A549 (cell line): ENCODE results near the gene PMP22. TPM values are rescaled to one million over a fixed set of nuclear protein-coding genes. Genes with fewer than 3 reads are reported as not detected.
A peak's percentile ranks its signal among the peaks of the same experiment; 100 is the strongest.

Experiments used
- ATAC-seq, 2 experiments: fragments of 200-7000 bp in 1 of 2; fragments of >200 bp in 1 of 2; cut with Nextera tagmentation in 1 of 2; cut with Tn5 transposase in 1 of 2; 3 replicates each; pipeline versions ENCODE4 v1.8.0 to v1.9.1; 2018 to 2020; ENCODE audit warnings: mild to moderate bottlenecking in 1 of 2, moderate library complexity in 1 of 2
- CTCF ChIA-PET: fragments of 300-600 bp; sonication (Branson Sonifier 250); formaldehyde crosslinking; extraction: SDS; loops from one replicate; lab custom pipeline; 2021; ENCODE audit warnings: antibody characterized with exemption, inconsistent platforms; lab: Yijun Ruan, JAX
- POLR2A ChIA-PET: fragments of 350-600 bp; formaldehyde crosslinking; extraction: SDS; loops from one replicate; lab custom pipeline; 2021; ENCODE audit warnings: antibody characterized with exemption, inconsistent platforms; lab: Yijun Ruan, JAX
- DNase-seq, 2 experiments: peaks; one replicate each; pipeline versions ENCODE4 v3.0.0 to v3.0.0-alpha.2; 2011 to 2016; ENCODE audit warnings: low read depth in 1 of 2, low spot score in 1 of 2
- FAIRE-seq: peaks from 2 replicates; lab custom pipeline; 2011; peaks lifted over from hg19 to GRCh38; lab: Jason Lieb, UNC
- H3K27ac ChIP-seq, 2 experiments: fragments of >200 bp; sonication (Bioruptor Twin); formaldehyde crosslinking; 3 replicates each; pipeline ENCODE4 v1.5.1; 2016 to 2017
- H3K4me1 ChIP-seq: fragments of >200 bp; sonication (Bioruptor Twin); formaldehyde crosslinking; 3 replicates; pipeline ENCODE4 v1.6.1; 2016
- H3K4me2 ChIP-seq: fragments of >200 bp; sonication (Bioruptor Twin); formaldehyde crosslinking; 3 replicates; pipeline ENCODE4 v1.6.1; 2016
- H3K4me3 ChIP-seq: fragments of >200 bp; sonication (Bioruptor Twin); formaldehyde crosslinking; 3 replicates; pipeline ENCODE4 v1.5.1; 2016
- H3K9me3 ChIP-seq: fragments of >200 bp; sonication (Bioruptor Twin); formaldehyde crosslinking; 3 replicates; pipeline ENCODE4 v1.6.1; 2016
- CBX8 ChIP-seq: fragments of 200-600 bp; sonication (generic); IDR thresholded peaks from 2 replicates; pipeline ENCODE4 v1.6.1; 2016
- CEBPB ChIP-seq, 2 experiments: fragments of >200 bp in 1 of 2; sonication (Bioruptor Twin) in 1 of 2; formaldehyde crosslinking in 1 of 2; IDR thresholded peaks; 2 replicates each; pipeline ENCODE4 v1.6.1; 2012 to 2016
- CHD4 ChIP-seq: fragments of 200-600 bp; sonication (generic); IDR thresholded peaks from 2 replicates; pipeline ENCODE4 v1.6.1; 2016; ENCODE audit warnings: antibody characterized with exemption, mild to moderate bottlenecking, borderline replicate concordance
- EHF ChIP-seq: fragments of 250-450 bp; sonication (Bioruptor Pico); IDR thresholded peaks from 2 replicates; pipeline ENCODE4 v1.5.0; 2020; ENCODE audit warnings: mild to moderate bottlenecking
- ELK1 ChIP-seq: fragments of 150-350 bp; IDR thresholded peaks from 2 replicates; pipeline ENCODE4 v1.6.1; 2014; ENCODE audit warnings: low read depth, mild to moderate bottlenecking, low read length
- ESRRA ChIP-seq: fragments of 150-350 bp; IDR thresholded peaks from 2 replicates; pipeline ENCODE4 v1.6.1; 2014; ENCODE audit warnings: mild to moderate bottlenecking, low read length, borderline replicate concordance
- FOSB ChIP-seq: fragments of 250-450 bp; sonication (Bioruptor Pico); IDR thresholded peaks from 2 replicates; pipeline ENCODE4 v1.5.0; 2020; ENCODE audit warnings: mild to moderate bottlenecking, moderate library complexity
- FOSL2 ChIP-seq, 2 experiments: fragments of 450-650 bp in 1 of 2; fragments of >200 bp in 1 of 2; sonication (Bioruptor Twin) in 1 of 2; formaldehyde crosslinking; IDR thresholded peaks; 2 replicates each; pipeline versions ENCODE4 v1.5.0 to v1.6.1; 2016 to 2020; ENCODE audit warnings: mild to moderate bottlenecking in 1 of 2, moderate library complexity in 1 of 2
- GATA3 ChIP-seq: IDR thresholded peaks from 2 replicates; pipeline ENCODE4 v1.6.1; 2012; ENCODE audit warnings: borderline replicate concordance
- HOXA7 ChIP-seq: fragments of 250-450 bp; sonication (Bioruptor Pico); IDR thresholded peaks from 2 replicates; pipeline ENCODE4 v1.5.0; 2020; ENCODE audit warnings: mild to moderate bottlenecking, moderate library complexity
- KDM5A ChIP-seq: fragments of 200-600 bp; sonication (generic); IDR thresholded peaks from 2 replicates; pipeline ENCODE4 v1.6.1; 2016; ENCODE audit warnings: antibody characterized with exemption, mild to moderate bottlenecking
- MAFK ChIP-seq: fragments of 450-650 bp; IDR thresholded peaks from 2 replicates; pipeline ENCODE4 v1.6.1; 2014; ENCODE audit not compliant: partially characterized antibody
- MAZ ChIP-seq: fragments of 150-350 bp; IDR thresholded peaks from 2 replicates; pipeline ENCODE4 v1.6.1; 2014; ENCODE audit warnings: antibody characterized with exemption, low read depth, low read length, borderline replicate concordance
- NFE2L2 ChIP-seq: fragments of 150-350 bp; conservative IDR thresholded peaks from 2 replicates; pipeline ENCODE4 v1.6.1; 2014; ENCODE audit warnings: low read length
- POLR2AphosphoS2 ChIP-seq: conservative IDR thresholded peaks from 2 replicates; pipeline ENCODE4 v1.6.1; 2012; ENCODE audit warnings: low read length, improper control_type of control experiment, inconsistent platforms
- RAD21 ChIP-seq, 2 experiments: fragments of >200 bp in 1 of 2; sonication (Bioruptor Twin) in 1 of 2; formaldehyde crosslinking in 1 of 2; IDR thresholded peaks in 1 of 2; conservative IDR thresholded peaks in 1 of 2; 2 replicates in 1 of 2; 3 replicates in 1 of 2; pipeline ENCODE4 v1.6.1; 2012 to 2018; ENCODE audit warnings: inconsistent platforms in 1 of 2
- RARB ChIP-seq: fragments of 250-450 bp; sonication (Bioruptor Pico); IDR thresholded peaks from 2 replicates; pipeline ENCODE4 v1.8.0; 2021; ENCODE audit warnings: mild to moderate bottlenecking, moderate library complexity
- RCOR1 ChIP-seq: fragments of 150-350 bp; IDR thresholded peaks from 2 replicates; pipeline ENCODE4 v1.6.1; 2014; ENCODE audit warnings: antibody characterized with exemption, low read length, low read depth
- REST ChIP-seq: fragments of 200-600 bp; sonication (generic); IDR thresholded peaks from 2 replicates; pipeline ENCODE4 v1.6.1; 2016; ENCODE audit warnings: antibody characterized with exemption, mild to moderate bottlenecking, moderate library complexity
- RFX5 ChIP-seq: fragments of 450-650 bp; IDR thresholded peaks from 2 replicates; pipeline ENCODE4 v1.7.1; 2014; ENCODE audit warnings: antibody characterized with exemption, mild to moderate bottlenecking, moderate library complexity
- SREBF2 ChIP-seq: fragments of 450-650 bp; IDR thresholded peaks from 2 replicates; pipeline ENCODE4 v1.6.1; 2014; ENCODE audit warnings: mild to moderate bottlenecking, moderate library complexity
- TFCP2L1 ChIP-seq: fragments of 250-450 bp; sonication (Bioruptor Pico); IDR thresholded peaks from 2 replicates; pipeline ENCODE4 v1.5.0; 2021; ENCODE audit warnings: mild to moderate bottlenecking
- TP53 ChIP-seq: fragments of 250-450 bp; sonication (Bioruptor Pico); IDR thresholded peaks from 2 replicates; pipeline ENCODE4 v1.5.0; 2021; ENCODE audit warnings: mild to moderate bottlenecking, moderate library complexity
- ZNF302 ChIP-seq: fragments of 250-450 bp; sonication (Bioruptor Pico); IDR thresholded peaks from 2 replicates; pipeline ENCODE4 v1.9.0; 2021; ENCODE audit warnings: inconsistent platforms, mild to moderate bottlenecking, moderate library complexity
- ZSCAN20 ChIP-seq: fragments of 250-450 bp; sonication (Bioruptor Pico); IDR thresholded peaks from 2 replicates; pipeline ENCODE4 v1.8.0; 2022; ENCODE audit warnings: mild to moderate bottlenecking, moderate library complexity
- WGBS: methylation state at CpG from one replicate; pipeline ENCODE4 v1.1.6; 2017; ENCODE audit errors: missing lambda C conversion rate; 5-methylcytosine and 5-hydroxymethylcytosine counted together
- polyA plus RNA-seq, 4 experiments: library from polyadenylated mRNA; depleted of rRNA in 3 of 4; stranded (reverse); fragments of >200 nt; fragmentation: RNase III in 1 of 4; extraction: RNeasy Plus Mini Kit Qiagen cat#74134 plus additional on column Dnase treatment in 1 of 4; gene quantifications; 2 replicates in 3 of 4; 3 replicates in 1 of 4; pipeline ENCODE4 v1.2.3, GENCODE V29; 2011 to 2017

The PMP22 gene
- polyA plus RNA-seq, 2 of the 4 experiments (the other 2 are of a cell fraction): 40.1 to 102 TPM

GRCh38 chr17:15307710-15308111, 42.6 kb upstream of the PMP22 start:
- ChIA-PET CTCF (interaction anchor here (1.3 kb wide), 1 partner anchor 48 kb away, joined by 3 read pairs; no protein-coding TSS in a partner anchor), POLR2A (no interaction called here)
- H3K4me1 ChIP-seq: peaks cover 12% of the 10 kb centered on the region
- no peak overlapping the region for H3K4me2 ChIP-seq
- no peak overlapping the region for H3K4me3 ChIP-seq
- no peak for TF ChIP-seq RCOR1
- TF ChIP-seq ZSCAN20 (CRISPR knock-in tag): no peak
- no peak for TF ChIP-seq TP53 (CRISPR knock-in tag)
- TF ChIP-seq REST: no peak
- no peak for TF ChIP-seq RARB (CRISPR knock-in tag)
- no peak for TF ChIP-seq TFCP2L1
- no peak for TF ChIP-seq KDM5A
- no peak for TF ChIP-seq POLR2AphosphoS2
- H3K27ac ChIP-seq: no peak overlapping the region
- DNase-seq (no peak), FAIRE-seq (no peak), ATAC-seq (no peak)
- WGBS: 54% methylated on average over 4 of the region's 4 CpGs
- H3K9me3 ChIP-seq: no peaks in the 10 kb centered on the region

- no peak overlapping the region for H3K4me3 ChIP-seq
- H3K4me2 ChIP-seq: no peak overlapping the region
- 67% methylated on average over 13 of the region's 14 CpGs for WGBS
- DNase-seq (no peak), ATAC-seq (no peak), FAIRE-seq (peak; percentile 93)
- H3K9me3 ChIP-seq: no peaks in the 10 kb centered on the region
- TF ChIP-seq FOSL2 (IDR thresholded peaks at IDR 0.05): no peak
- no peak for TF ChIP-seq FOSL2 (CRISPR knock-in tag; IDR thresholded peaks at IDR 0.05)
- TF ChIP-seq CEBPB (IDR thresholded peaks at IDR 0.05): peak in 1 of 2 experiments; percentile 19; a peak in 1 of 4 replicates
- no peak for TF ChIP-seq NFE2L2
- TF ChIP-seq SREBF2: no peak
- no peak for TF ChIP-seq EHF (CRISPR knock-in tag)
- TF ChIP-seq RFX5: no peak
- POLR2A ChIA-PET: no interaction called here
- peaks cover 12% of the 10 kb centered on the region for H3K4me1 ChIP-seq
- CTCF ChIA-PET: interaction anchor here (1.4 kb wide), 1 partner anchor 11 kb away, joined by 4 read pairs; no protein-coding TSS in a partner anchor
- no peak overlapping the region for H3K27ac ChIP-seq
These were observed 38.7 kb upstream of the PMP22 start for GRCh38 chr17:15303851-15304250.

- Histone ChIP-seq H3K27ac (no peak overlapping the region), H3K4me2 (no peak overlapping the region), H3K4me3 (no peak overlapping the region), H3K4me1 (peaks cover 12% of the 10 kb centered on the region), H3K9me3 (no peaks in the 10 kb centered on the region)
- ChIA-PET CTCF (interaction anchor here (1.4 kb wide), 1 partner anchor 10 kb away, joined by 4 read pairs; no protein-coding TSS in a partner anchor), POLR2A (no interaction called here)
- TF ChIP-seq TFCP2L1: no peak
- TF ChIP-seq HOXA7 (CRISPR knock-in tag): no peak
- TF ChIP-seq NFE2L2: no peak
- no peak for TF ChIP-seq ZNF302 (CRISPR knock-in tag)
- TF ChIP-seq FOSB (CRISPR knock-in tag): no peak
- 47% methylated on average over 3 of the region's 3 CpGs for WGBS
- FAIRE-seq (no peak), ATAC-seq (no peak), DNase-seq (no peak)
These were observed 38.1 kb upstream of the PMP22 start for GRCh38 chr17:15303268-15303667.

- 74% methylated on average over 6 of the region's 6 CpGs for WGBS
- POLR2A ChIA-PET: no interaction called here
- peaks cover 12% of the 10 kb centered on the region for H3K4me1 ChIP-seq
- H3K9me3 ChIP-seq: no peaks in the 10 kb centered on the region
- FAIRE-seq (no peak), DNase-seq (no peak), ATAC-seq (no peak)
- no peak overlapping the region for H3K4me2 ChIP-seq
- CTCF ChIA-PET: interaction anchor here (1.4 to 3.2 kb wide), 2 partner anchors 37 to 201 kb away, joined by 3 to 13 read pairs; partner anchors contain the start of gene PMP22
- H3K27ac ChIP-seq: no peak overlapping the region
- no peak overlapping the region for H3K4me3 ChIP-seq
- TF ChIP-seq TFCP2L1 (no peak), GATA3 (no peak), FOSL2 (IDR thresholded peaks at IDR 0.05) (no peak), FOSL2 (CRISPR knock-in tag; IDR thresholded peaks at IDR 0.05) (no peak), MAZ (no peak), ESRRA (no peak), MAFK (no peak), SREBF2 (no peak), CHD4 (no peak), ZSCAN20 (CRISPR knock-in tag) (no peak), ELK1 (no peak), CBX8 (no peak), RARB (CRISPR knock-in tag) (no peak), RAD21 (conservative IDR thresholded peaks at IDR 0.05 in 1 of 2, IDR thresholded peaks at IDR 0.05 in 1 of 2) (no peak)
These were observed 36.7 kb upstream of the PMP22 start for GRCh38 chr17:15301845-15302244.
